Measurements from ENCODE around the gene PTPN14.

Gene PTPN14

DNA sequence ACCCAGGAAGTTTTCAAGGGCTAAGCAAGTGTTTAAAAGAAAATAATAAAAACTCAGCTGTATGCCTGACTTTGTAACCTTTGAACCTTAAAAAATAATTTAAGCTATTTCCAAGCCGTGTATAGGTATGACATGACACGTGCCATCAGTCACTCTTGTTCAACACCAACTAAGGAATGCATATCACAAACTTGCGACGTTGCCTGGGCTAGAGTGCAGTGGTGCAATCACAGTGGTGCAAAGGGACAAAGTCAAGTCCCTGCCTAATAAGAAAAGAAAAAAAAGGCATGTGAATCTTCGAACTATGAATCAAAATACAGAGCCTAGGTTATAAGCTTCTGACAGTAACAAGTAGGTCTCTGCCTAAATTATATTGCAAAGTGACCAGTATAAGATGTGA lies 191.3 kb downstream of the PTPN14 start:
- DNase-seq: no peak

DNA sequence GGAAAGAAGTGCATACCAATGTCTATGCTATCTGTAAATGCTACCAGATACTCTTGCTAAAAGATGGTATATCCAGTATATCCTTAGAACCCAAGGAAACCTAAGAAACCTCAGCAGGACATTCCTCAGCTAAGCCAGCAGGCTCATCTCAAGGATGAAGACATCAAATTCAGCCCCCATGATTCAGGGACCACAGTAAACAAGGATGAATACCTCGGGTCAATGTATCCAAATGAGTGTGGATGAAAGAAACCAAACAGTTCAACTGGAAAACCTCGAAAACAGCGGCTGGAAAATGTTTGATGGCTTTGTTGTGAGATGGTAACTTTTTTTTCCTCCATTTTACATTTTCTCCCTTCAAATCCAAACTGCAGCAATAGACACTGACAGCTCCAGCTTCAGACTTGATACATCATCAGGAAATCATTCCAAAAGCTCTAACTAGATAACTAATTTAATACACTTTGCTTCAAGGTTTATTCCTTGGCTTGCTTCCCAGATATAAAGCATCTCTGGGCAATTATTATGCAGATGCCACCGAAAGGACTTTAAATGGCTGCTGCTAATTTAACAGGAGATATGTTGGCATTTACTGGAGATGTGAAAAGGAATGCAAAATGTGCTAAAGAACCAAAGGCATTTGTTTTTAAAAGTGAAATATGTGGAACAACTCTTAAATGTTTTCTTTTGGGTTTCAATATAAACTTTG lies 196.8 kb downstream of the PTPN14 start:
- DNase-seq: no peak

DNA sequence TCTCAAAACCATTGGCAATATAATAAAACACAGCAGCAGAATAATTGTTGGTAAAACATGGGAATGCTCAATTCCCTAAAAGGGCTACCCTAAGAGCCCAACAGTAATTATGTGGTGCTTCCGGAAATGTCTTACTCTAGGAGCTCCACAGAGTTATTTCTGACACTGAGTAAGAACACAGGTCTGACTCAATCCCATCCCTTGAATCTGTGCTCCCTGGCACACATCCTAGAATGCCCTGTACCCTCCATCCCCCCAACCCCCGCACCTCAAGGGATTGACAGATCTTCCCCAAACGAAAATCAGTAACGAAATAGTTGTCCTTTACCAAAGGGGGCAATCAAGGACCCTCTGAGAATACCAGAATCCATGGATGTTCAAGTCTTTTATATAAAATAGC lies 198.6 kb downstream of the PTPN14 start:
- no peak for DNase-seq

DNA sequence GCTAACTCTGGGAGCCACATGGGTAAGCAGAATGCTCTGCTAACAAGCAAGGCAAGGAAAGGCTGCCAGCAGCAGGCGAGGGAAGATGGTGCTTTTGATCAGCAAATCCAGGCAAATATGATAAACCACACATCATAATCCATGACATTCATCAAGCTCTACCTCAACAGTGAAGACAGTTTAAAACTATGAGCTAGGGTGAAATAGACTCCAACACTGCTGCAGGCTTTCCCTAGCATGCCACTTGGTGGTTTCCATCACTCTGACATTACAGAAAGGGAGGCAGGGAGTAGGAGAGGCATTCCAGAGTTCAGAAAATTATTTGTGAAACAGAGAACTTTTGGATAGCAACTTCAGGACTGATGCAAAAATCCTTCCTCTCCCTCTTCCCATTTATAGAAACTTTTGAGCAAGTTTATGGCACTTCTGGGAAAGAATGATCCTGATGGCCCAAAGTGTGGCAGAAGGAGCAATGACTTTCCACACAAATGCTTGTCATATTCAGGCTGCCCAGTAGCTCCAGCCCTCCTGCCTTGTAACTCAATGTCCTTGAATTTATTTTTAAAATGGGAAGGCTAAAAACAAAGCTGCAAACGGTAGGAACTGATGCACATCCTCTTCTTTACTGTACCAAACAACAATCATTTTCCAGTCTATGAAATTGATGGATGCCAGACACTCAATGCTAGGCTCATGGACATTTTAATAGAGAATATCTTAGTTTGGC lies 199.7 kb downstream of the PTPN14 start:
- DNase-seq: no peak

DNA sequence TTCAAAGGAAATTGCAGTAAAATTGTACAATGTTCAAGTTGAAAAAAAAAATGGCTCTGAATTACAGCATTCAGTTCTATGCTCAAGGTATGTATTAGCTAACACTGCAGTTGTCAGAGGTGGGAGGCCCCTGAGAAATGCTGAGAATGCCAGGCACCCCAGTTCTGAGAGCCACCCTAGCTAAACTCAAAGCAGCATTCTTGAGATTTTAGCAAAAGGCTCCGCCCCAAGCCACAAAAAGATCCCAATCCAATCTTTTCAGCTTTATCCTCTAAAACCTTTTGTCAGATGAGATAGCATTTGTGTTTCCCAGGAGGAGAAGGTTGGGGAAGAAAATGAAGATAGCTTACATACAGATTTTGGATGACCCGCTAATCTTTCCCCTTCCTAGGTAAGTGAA lies 201.6 kb downstream of the PTPN14 start:
- DNase-seq: no peak

DNA sequence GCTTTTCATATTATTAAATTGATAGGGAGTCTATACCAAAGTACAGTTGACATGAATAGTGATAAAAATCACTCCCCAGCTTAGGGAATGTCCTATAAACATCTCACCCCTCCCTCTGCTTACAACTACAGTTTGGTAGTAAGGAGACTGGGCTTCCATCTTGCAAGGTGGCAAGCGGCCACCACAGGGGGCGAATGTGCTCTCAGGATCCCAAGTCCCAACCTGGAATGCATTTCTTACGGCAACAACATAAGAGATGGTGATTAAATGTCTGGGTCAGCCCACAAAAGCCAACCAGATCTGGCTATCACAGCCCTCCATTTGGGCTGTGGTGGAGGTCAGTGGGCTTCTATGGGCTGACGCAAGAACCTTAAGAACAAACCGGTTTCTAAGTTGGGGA lies 202.4 kb downstream of the PTPN14 start:
- DNase-seq: no peak

DNA sequence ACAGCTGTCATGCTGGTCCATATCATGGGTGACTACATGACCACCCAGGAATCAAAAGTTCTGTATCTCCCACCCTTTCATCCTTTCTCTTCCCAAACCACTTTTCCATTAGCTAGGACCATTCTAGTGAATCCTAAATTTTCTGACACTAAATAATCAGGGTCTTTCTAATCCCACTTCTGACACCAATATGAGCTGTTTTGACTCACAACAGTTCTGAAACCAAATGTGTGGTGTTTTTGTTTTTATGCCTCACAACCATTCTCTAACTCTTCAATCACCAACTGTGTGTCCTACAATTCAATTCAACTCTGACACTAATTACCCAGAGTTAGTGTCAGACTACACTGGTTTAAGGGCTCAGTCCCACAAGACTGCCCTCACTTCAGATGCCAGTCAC lies 206.5 kb downstream of the PTPN14 start:
- DNase-seq: no peak

DNA sequence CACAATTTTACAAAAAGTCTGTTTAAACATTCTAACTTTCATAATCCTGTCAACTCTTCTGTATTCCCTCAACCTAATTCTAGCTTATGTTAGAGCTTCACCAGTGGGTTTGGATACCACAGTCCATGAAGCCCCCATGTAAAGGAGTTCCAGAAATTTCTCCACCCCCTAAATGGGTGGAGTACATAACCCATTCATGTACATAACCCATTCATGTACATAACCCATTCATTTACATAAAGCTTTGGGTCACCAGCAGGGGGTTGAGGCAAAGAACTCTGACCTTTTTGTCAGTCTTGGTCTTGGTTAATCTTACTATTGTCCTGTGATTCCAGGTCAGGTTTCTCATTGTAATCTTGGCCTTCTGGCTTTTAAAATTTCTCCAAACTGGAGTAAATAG lies 208.9 kb downstream of the PTPN14 start:
- DNase-seq: no peak

DNA sequence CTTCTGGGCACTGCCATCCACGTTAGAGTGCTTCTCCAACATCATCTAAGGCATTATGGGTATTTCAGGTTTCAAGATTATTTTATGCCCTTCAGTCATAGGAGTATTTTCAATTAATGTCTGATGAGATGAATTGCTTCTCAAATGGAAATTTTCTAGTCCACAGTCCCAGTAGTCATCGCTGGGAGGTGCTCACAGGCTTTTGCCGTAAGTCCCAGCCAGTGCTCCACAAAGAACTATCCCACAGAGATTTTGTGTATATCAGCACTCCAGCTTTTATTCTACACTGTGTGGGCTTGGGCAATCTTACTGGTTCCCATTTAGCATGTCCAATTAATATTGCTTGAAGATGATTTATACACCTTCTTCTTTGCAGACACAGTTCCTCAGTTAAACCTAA lies 209.5 kb downstream of the PTPN14 start:
- DNase-seq: no peak

DNA sequence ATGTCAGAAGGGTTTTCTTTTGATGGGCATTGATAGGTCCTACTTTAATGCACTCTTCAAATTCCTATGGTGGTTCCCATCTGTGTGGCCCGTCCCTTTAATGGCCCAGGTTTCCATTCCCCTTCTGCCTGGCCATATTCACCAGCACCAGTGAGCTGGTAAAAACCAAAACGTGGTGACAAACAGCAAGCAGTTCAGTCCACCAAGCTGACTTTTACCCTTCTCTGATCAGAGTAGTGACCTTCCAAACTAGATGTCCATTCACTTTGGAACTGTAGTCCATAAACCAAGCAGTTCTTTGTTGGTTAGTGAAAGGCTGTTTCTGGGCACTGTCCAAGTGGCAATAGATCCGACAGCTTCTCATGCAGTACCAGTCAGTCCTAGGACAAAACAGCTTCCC lies 209.9 kb downstream of the PTPN14 start:
- no peak for DNase-seq

DNA sequence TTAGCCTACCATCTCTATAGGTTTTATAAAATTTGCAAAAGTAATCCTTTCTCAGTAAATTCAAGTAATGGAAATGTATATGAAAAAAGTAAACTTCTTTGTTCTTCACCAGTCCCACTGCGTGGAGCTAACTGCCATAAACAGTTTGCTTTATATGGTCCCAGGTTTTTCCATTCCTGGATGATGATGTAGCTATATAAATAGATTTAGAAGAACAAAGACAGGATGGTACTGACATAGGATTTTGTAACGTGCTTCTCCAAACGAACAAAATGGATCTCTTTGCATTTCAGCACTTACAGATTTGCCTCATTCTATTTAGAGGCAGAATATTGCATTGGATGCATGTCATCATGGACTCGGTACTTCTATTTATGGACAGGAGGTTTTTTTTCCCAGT lies 213.2 kb downstream of the PTPN14 start:
- DNase-seq: no peak

DNA sequence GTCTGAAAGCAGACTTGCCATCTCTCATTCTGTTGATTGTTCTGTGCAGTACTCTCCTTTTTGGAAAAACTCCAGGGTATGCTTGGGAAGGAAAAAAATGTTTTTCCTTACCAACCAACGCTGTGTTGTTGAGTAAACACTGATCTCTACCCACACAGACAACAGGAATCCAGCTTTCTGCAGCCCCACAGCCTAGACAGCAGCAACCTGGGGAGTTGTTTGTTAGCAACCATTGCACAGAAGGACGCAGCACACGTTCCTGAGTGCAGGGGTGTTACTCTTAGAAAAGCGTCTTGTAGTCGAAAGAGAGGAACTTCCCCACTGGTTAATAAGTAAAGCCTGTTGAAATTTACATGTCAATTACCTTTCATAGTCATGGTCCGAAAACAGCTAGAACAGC lies 213.9 kb downstream of the PTPN14 start:
- DNase-seq: no peak

DNA sequence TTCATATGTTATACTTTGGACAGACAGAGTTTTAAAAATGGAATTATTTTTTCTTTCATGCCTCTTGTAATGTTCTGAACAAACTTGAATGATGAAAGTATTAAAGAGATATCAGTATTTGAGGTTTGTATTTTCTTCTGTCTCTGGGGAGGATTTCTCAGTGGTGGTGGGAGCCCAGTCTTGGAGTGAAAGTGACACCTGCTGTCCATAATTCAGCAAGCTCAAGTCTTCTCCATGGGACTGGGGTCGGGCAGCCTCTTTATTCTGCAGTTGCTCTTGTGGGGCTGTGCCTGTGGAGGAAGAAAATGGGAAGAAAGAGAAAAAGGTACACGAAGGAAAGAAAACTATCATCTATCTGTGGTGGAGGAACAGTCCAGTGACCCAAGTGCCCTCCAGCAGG lies 214.4 kb downstream of the PTPN14 start:
- DNase-seq: no peak

DNA sequence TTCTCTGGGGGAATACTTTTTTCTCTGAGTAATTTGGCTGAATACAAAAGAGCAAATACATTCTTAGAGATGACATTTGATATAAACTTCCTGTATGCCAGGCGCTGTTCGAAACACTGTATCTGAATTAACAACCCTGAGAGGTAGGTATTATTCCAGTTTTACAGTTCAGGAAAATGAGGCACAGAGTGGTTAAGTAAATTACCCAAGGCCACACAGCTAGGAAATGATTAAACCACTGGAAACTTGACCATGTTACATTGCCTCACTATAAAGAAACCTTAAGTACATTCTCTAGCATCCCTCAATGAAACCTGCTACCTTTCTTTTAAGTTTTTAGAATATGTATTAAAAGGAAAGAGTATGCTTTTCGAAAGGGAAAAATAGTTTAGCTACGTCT lies 215.8 kb downstream of the PTPN14 start:
- no peak for DNase-seq

DNA sequence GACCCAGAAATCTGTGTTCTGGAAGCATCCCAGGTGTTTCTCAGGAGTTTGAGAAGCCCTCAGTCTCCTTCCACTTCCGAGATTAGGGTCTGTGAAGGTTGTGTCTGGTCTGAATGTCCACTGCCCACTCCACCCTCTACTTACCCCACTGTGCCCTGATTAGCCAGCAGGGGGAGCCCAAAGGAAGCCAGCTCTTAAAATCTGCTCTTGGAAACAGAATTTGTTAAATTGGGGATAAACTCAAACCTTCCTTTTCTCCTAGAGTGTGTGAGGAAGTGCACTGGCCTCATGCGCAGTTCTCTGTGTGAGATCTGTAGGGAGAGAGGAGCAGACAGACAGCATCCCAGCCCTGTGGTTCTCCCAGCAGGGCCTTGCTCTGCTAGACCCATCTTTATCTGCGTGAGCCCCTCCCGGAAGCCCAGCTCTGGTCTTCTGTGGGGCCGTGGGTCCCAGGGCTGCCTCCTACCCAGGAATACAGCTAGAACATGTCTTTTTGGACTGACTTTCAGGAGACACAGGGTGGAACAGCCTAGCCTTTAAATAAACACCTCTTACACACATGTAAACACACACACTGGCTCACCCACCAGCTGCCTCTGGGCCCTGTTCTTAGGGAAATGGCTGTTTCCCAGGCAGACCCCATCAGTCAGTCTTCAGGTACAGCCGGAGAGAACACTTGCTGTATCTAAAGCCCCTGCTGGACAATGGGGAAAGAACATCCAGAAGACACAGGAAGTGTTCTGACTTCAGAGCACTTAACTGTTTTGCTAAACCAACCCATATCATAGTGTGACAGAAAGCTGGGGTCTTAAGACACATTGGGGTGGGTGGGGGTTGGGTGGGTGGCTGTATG lies 218.2 kb downstream of the PTPN14 start:
- DNase-seq: no peak

DNA sequence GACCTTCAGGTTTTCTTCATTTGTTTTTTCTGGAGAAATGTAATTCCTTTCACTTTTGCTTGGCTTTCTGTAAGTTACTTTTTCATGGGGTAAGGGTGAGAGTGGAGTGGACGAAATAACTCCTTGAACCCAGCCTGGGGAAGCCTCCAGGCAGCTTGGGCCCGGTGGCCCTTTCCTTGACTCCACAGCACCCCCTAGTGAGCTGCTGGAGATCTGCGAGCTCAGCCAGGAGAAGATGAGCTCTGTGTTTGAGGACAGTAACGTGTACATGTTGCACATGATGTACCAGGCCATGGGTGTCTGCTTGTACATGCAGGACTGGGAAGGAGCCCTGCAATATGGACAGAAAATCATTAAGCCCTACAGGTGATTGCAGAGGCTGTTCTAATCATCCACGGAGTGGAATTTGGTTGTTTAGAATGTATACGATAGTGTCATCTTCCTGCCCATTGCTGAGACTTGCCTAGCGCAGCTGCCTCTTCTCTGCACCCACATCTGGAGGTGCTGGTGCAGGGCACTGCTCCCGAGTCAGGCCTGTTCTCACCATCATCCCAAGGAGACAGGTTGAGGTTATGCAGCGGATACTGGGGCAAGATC lies 219.5 kb downstream of the PTPN14 start:
- peak; percentile 17 for DNase-seq

DNA sequence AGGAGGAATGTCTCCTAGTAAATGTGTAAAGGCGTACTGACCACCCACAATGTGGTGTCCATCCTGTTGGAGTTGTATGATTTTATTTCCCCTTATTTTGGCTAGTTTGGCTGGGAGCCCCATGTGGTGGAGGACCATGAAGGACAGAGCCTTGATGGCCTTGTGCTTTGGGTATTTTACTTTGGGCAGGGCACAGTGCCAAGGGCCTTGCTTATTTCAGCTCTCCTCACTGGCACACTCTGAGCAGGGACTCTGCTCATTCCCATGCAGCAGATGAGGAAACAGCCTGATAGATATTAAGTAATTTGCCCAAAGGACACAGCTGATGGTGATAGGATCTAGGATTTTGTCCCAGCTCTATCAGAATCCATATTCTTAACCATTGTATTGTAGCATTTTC lies 220.2 kb downstream of the PTPN14 start:
- no peak for DNase-seq

DNA sequence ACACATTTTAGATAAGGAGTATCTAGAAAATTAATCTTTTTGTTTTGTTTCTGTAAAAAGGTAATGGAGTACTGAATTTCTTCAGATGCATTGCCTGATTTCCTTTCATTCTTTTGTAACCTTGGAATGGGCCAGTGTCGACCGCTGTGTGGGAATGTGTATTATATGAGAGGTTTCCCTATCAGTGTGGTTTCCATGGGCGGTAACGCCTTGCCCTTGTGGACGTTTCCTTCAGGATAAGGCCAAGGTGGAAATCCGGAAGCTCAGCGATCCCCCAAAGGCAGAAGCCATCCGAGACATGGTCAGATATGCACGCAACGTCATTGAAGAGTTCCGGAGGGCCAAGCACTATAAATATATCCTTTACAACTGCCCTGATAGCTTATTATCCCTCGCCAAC lies 220.7 kb downstream of the PTPN14 start:
- DNase-seq: no peak

DNA sequence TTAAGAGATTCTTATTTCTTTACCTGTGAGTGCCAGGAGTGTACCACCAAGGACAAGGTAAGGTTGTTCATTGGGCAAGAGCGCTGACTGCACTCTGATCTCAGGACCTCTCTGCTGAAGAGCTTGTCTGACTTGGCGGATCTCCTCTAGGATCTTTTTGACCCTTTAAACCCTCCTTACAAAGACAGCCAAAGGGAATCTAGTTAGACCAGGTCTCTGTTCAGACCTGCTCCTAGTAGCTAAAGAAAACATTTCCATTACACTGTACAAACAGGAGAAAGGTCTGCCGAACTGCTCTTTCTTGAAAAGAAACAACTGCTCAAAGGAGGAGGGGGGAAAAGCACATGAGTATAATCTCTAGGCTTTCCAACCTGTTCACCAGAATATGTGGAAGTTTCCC lies 221.2 kb downstream of the PTPN14 start:
- no peak for DNase-seq

DNA sequence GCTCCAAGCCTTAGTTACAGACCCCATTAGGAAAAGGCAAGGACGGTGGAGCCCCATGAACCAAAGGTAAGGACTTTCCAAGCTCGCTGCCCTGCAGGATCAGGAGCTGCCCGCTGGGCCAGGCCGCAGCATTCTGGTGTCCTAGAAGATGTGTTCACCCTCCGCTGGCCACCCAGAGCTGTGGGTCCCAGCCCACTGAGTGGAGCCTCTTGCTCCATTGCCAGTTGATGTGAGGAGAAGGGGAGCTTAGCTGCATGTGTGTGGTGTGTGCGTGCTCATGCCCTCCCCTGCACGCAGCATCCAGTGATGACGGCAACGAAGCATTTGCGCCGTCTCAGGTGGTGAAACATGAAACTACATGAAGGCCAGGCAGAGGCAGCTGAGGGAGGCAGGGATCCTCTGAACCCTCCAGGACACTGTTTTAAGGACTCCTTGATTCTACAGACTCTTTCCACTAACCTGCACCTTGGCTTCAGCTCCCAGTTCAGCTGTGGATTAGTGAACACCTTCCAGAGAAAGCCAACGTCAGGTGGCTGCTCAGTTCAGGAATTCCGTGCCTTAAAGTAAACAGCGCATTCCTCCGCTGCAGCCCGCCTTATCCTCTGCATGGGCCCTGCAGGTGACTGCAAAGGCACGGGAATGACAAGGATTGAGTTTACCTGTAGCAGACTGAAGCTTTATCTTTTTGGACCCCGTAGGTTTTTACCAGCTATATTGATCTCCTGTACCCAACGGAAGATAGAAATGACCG lies 221.8 kb downstream of the PTPN14 start:
- DNase-seq: no peak

DNA sequence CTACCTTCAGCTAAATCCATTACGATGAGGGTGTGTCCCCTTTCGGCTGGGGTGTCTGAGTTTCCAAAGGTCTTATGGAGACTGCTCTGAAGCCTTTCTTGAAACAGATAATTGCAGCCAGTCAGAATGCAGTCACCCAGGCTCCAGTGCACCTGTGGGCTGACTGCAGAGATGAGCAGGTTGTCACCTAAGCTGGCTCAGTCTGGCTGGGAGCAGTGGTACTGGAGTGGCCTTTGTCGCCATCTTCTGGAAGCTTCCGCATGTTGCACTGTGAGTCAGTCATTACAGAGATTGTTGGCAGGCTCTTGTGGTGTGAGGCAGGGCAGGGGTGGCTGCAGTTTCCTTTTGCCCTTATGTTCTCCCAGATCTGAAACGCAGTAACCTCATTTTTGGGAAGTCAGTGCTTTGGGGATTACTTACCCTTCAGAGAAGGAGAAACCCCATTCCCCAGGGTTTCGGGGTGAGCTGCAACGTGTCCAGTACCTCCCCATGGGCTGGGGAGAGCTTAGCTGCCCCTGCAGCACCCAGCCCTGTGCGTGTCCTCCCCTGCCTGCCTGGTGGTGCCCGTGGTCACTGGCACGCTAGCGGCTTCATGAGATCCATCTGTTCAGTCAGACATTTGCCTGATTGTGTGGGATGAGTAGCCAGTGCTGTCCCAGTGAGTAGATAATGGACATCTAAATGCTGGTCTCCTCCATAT lies 222.5 kb downstream of the PTPN14 start:
- peak; percentile 78 for DNase-seq

DNA sequence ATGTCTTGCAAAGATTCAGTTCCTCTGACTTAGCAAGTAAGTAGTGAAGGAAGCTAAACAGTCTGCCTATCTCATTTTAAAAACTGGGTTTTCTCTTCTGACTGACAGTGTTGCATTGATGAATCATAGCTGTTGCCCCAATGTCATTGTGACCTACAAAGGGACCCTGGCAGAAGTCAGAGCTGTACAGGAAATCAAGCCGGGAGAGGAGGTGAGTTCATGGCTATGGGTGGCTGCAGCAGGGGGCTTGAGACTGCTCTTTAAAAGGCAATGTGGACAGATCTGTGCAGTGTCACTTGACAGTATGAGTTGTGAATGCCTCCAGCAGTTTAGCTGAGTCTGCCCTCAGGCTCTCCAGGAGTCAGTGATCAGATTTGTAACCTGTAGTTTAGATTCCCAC lies 223.9 kb downstream of the PTPN14 start:
- no peak for DNase-seq
